Measurements from ENCODE around the gene E2F3.
A peak's percentile ranks its signal among the peaks of the same experiment; 100 is the strongest.

Gene E2F3

DNA sequence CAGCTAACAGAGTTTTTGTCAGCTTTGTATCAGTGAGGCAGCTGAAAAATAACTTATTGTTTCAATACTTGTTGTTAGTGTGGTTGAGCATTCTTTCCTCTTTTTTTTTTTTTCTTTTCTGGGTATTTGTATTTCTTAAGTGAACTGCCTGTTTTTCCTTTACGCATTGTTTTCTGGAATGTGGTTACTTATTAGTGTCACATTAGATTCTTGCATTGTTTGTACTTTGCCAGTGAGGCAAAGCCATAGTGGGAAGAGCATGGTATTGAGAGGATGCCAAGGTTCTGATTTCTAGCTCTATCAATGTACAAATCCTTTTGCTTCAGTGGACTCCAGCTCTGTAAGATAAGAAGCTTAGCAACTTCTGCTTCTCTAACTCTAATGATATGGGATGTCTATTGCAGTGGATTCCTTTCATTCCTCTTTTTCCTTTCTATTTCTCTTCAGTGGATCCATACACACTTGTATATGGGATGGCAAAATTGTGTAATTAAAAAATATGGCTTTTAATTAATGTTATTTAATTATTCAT lies 136.5 kb downstream of the E2F3 start:
- DNase-seq (ENCODE audit: low spot score): no peak
- in situ Hi-C loops (cut with MboI; ENCODE audit: low pct_unique_long_range_greater_than_20kb, low sequenced_read_pairs, unreplicated experiment): loop anchor here (10.0 to 25.0 kb wide), 2 partner anchors 143 to 451 kb away; no protein-coding TSS in a partner anchor
- TF ChIP-seq CTCF (IDR thresholded peaks at IDR 0.05; ENCODE audit: extremely low read depth, insufficient read depth, missing control alignments): no peak

DNA sequence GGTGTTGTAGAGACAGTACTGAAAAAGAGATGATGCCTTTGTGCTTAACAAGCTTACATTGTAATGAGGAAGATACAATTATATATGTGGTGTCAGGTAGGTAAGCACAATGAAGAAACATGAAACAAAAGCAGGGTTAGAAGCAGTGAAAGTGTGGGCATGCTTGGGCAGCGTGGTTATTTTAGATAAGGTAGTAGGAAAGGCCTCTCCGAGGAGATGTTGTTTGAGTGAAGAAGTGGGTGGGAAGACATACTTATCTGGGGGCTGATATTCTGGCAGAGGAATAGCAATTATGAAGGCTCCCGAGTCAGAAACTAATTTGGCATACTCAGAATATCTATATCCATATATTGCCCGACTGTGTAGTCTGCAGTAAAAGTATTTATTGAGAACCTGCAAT lies 137.2 kb downstream of the E2F3 start:
- no peak for DNase-seq (ENCODE audit: low spot score)
- in situ Hi-C loops (cut with MboI; ENCODE audit: low pct_unique_long_range_greater_than_20kb, low sequenced_read_pairs, unreplicated experiment): loop anchor here (10.0 to 25.0 kb wide), 2 partner anchors 144 to 452 kb away; no protein-coding TSS in a partner anchor
- TF ChIP-seq CTCF (IDR thresholded peaks at IDR 0.05; ENCODE audit: extremely low read depth, insufficient read depth, missing control alignments): no peak

GRCh38 chr6:20539387-20539786 lies 137.7 kb downstream of the E2F3 start:
- in situ Hi-C loops (cut with MboI; ENCODE audit: low pct_unique_long_range_greater_than_20kb, low sequenced_read_pairs, unreplicated experiment): loop anchor here (10.0 to 25.0 kb wide), 2 partner anchors 145 to 452 kb away; no protein-coding TSS in a partner anchor
- no peak for TF ChIP-seq CTCF (IDR thresholded peaks at IDR 0.05; ENCODE audit: extremely low read depth, insufficient read depth, missing control alignments)
- no peak for DNase-seq (ENCODE audit: low spot score)

DNA sequence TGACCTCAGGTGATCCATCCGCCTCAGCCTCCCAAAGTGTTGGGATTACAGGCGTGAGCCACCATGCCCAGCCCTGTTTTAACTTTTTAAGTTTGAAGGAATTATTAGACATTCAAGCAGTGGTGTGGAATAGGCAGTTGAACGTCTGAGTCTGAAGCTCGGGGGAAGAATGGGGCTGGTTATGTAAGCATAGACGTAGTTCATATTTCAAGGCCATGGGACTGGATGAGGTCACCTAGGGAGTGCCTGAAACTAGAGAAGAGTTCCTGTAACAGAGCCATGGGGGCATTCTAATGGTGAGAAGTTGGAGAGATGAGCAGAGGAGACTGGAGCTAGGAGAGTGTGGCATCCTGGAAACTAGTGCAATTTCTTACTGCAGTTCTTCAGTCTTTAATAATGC lies 139.0 kb downstream of the E2F3 start:
- in situ Hi-C loops (cut with MboI; ENCODE audit: low pct_unique_long_range_greater_than_20kb, low sequenced_read_pairs, unreplicated experiment): loop anchor here (25.0 kb wide), 1 partner anchor 453 kb away; no protein-coding TSS in a partner anchor
- no peak for DNase-seq (ENCODE audit: low spot score)
- TF ChIP-seq CTCF (IDR thresholded peaks at IDR 0.05; ENCODE audit: extremely low read depth, insufficient read depth, missing control alignments): no peak

- no peak for TF ChIP-seq CTCF (IDR thresholded peaks at IDR 0.05; ENCODE audit: extremely low read depth, insufficient read depth, missing control alignments)
- in situ Hi-C loops (cut with MboI; ENCODE audit: low pct_unique_long_range_greater_than_20kb, low sequenced_read_pairs, unreplicated experiment): loop anchor here (25.0 kb wide), 1 partner anchor 454 kb away; no protein-coding TSS in a partner anchor
- no peak for DNase-seq (ENCODE audit: low spot score)
Observed at GRCh38 chr6:20541382-20541781, 139.7 kb downstream of the E2F3 start.

DNA sequence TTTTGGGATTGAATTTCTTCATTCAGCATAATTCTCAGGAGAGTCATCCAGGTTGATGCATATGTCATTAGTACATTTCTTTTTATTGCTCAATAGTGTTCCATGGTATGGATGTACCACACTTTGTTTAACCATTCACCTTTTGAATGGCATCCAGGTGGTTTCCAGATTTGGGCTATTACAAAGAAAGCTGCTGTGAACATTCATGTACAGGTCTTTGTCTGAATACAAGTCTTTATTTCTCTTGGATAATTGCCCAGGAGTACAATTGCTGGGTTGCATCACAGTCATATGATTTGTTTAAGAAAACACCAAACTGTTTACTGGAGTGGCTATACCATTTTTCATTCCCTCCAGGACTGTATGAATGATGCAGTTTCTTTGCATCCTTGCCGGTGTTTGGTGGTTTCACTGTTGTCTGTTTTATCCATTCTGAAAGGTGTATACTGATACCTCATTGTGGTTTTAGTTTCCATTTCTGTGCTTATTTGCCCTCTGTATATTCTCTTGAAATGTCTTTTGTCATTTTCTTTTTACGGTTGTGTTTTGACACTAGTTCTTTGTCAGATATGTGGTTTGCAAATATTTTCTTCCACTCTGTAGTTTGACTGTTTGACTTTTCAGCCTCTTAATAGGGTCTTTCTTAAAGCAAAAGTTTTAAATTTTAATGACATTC lies 141.4 kb downstream of the E2F3 start:
- in situ Hi-C loops (cut with MboI; ENCODE audit: low pct_unique_long_range_greater_than_20kb, low sequenced_read_pairs, unreplicated experiment): loop anchor here (25.0 kb wide), 1 partner anchor 456 kb away; no protein-coding TSS in a partner anchor
- no peak for TF ChIP-seq CTCF (IDR thresholded peaks at IDR 0.05; ENCODE audit: extremely low read depth, insufficient read depth, missing control alignments)
- peak; percentile 52 for DNase-seq (ENCODE audit: low spot score)

Data from GM13977 (cell line).